Measurements from ENCODE around the gene ABCB7. TPM values are rescaled to one million over a fixed set of nuclear protein-coding genes. Genes with fewer than 3 reads are reported as not detected.

The ABCB7 gene
- total RNA-seq, 1 donor from 2014 or later, result 18.9 TPM

DNA sequence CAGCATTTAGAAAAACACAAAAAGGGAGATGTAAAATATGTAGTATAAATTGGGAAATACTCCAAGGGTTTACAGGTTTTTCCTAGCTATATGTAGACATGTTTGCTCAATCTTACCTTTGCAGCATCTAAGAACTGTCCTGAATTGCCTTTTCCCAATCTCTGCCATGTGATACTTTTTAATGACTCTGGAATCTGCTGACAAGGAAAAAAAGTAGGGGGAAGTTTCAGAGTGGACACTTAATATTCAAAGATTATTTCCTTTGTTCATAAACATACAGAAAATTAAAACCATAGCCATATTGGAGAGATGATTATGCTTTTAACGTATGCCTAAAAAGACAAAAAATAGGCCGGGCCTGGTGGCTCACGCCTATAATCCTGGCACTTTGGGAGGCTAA, 41.4 kb downstream of the ABCB7 start:
- H3K4me3 Mint-ChIP-seq (ENCODE audit: unreplicated experiment), result no peak overlapping the region
- H3K27ac Mint-ChIP-seq (ENCODE audit: unreplicated experiment), result no peak overlapping the region
- TF ChIP-seq, protein P1, sequence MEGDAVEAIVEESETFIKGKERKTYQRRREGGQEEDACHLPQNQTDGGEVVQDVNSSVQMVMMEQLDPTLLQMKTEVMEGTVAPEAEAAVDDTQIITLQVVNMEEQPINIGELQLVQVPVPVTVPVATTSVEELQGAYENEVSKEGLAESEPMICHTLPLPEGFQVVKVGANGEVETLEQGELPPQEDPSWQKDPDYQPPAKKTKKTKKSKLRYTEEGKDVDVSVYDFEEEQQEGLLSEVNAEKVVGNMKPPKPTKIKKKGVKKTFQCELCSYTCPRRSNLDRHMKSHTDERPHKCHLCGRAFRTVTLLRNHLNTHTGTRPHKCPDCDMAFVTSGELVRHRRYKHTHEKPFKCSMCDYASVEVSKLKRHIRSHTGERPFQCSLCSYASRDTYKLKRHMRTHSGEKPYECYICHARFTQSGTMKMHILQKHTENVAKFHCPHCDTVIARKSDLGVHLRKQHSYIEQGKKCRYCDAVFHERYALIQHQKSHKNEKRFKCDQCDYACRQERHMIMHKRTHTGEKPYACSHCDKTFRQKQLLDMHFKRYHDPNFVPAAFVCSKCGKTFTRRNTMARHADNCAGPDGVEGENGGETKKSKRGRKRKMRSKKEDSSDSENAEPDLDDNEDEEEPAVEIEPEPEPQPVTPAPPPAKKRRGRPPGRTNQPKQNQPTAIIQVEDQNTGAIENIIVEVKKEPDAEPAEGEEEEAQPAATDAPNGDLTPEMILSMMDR (IDR thresholded peaks at IDR 0.05), result no peak
- no peaks in the 10 kb centered on the region for H3K9me3 Mint-ChIP-seq (ENCODE audit: unreplicated experiment)
- H3K27me3 Mint-ChIP-seq (ENCODE audit: unreplicated experiment), result no peaks in the 10 kb centered on the region
- H3K4me1 Mint-ChIP-seq (ENCODE audit: unreplicated experiment), result peaks cover 2% of the 10 kb centered on the region
- no peaks in the 10 kb centered on the region for H3K36me3 Mint-ChIP-seq (ENCODE audit: unreplicated experiment)
- DNase-seq (ENCODE audit: extremely low spot score, unreplicated experiment), result no peak

DNA sequence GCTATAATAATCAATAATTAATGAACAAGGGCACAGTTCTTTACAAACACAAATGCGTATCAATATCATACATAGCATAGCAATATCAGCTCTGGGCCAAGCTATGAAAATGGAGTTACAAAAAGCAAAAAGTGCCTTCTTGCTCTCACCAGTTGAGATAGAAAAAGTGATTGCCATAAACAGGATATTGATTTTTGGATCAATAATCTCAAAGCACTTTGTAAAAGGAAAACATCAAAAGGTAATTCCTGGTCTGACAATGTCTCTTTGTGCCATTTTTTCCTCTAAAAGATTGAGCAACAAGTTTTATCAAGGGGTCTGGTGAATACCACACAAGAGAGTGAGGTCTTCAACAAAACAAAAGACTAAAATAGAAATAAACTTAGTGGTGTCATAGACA, 42.4 kb downstream of the ABCB7 start:
- TF ChIP-seq, protein P1 (IDR thresholded peaks at IDR 0.05), result no peak
- Mint-ChIP-seq H3K36me3 (ENCODE audit: unreplicated experiment) (peaks cover 4% of the 10 kb centered on the region), H3K27ac (ENCODE audit: unreplicated experiment) (no peak overlapping the region), H3K4me3 (ENCODE audit: unreplicated experiment) (no peak overlapping the region), H3K27me3 (ENCODE audit: unreplicated experiment) (no peaks in the 10 kb centered on the region), H3K9me3 (ENCODE audit: unreplicated experiment) (no peaks in the 10 kb centered on the region), H3K4me1 (ENCODE audit: unreplicated experiment) (peaks cover 2% of the 10 kb centered on the region)
- no peak for DNase-seq (ENCODE audit: extremely low spot score, unreplicated experiment)

DNA sequence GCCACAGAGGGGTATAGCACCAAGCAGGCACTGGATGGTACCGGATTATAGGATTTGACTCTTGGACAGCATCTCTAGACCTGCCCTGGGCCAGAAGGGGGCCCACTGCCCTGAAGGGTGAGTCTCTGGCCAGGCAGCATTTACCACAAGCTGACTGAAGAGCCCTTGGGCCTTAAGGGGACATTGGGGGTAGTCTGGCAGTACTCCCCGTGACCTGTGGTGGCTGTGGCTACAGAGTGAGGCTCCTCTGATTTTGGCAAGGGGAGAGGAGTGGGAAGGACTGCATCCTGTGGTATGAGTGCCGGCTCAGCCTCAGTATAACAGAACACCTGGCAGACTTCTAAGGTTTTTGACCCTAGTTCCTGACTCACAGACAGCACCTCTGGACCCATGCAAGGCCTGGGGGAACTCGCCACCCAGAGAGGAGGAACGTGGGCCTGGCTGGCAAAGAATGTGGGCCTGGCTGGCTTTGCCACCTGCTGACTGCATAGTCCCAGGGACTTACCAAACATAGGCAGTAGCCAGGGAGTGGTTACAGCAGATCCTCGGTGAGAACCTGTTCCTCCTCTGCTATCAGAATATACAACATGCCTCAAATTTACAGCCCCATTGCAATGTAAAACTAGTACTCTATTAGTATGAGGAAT, 48.1 kb downstream of the ABCB7 start:
- no peaks in the 10 kb centered on the region for H3K27me3 Mint-ChIP-seq (ENCODE audit: unreplicated experiment)
- DNase-seq (ENCODE audit: extremely low spot score, unreplicated experiment), result no peak
- H3K4me1 Mint-ChIP-seq (ENCODE audit: unreplicated experiment), result no peaks in the 10 kb centered on the region
- TF ChIP-seq, protein P1 (IDR thresholded peaks at IDR 0.05), result no peak
- no peak overlapping the region for H3K4me3 Mint-ChIP-seq (ENCODE audit: unreplicated experiment)
- no peak overlapping the region for H3K27ac Mint-ChIP-seq (ENCODE audit: unreplicated experiment)
- peaks cover 4% of the 10 kb centered on the region for H3K36me3 Mint-ChIP-seq (ENCODE audit: unreplicated experiment)
- H3K9me3 Mint-ChIP-seq (ENCODE audit: unreplicated experiment), result peaks cover 24% of the 10 kb centered on the region

DNA sequence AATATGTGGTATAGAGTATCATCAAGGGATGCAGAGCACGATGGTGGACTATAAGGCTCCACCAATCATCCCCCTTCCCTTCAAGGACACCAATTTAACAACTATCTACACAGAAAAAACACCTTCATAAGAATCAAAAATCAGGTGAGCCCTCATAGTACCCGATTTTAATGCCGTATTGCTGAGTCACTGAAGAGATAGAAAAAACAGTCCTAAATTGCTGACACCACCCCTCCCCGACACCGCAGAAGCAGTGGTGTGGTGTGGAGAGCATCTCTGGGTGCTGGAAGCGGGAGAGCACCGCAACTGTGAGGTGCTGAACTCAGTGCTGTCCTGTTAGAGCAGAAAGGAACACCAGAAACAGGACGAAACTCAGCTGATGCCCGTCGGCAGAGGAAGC, 49.3 kb downstream of the ABCB7 start:
- Mint-ChIP-seq H3K27me3 (ENCODE audit: unreplicated experiment) (no peaks in the 10 kb centered on the region), H3K36me3 (ENCODE audit: unreplicated experiment) (peaks cover 4% of the 10 kb centered on the region), H3K4me1 (ENCODE audit: unreplicated experiment) (no peaks in the 10 kb centered on the region), H3K4me3 (ENCODE audit: unreplicated experiment) (no peak overlapping the region), H3K9me3 (ENCODE audit: unreplicated experiment) (peaks cover 27% of the 10 kb centered on the region), H3K27ac (ENCODE audit: unreplicated experiment) (no peak overlapping the region)
- DNase-seq (ENCODE audit: extremely low spot score, unreplicated experiment), result no peak
- TF ChIP-seq, protein P1 (IDR thresholded peaks at IDR 0.05), result no peak

DNA sequence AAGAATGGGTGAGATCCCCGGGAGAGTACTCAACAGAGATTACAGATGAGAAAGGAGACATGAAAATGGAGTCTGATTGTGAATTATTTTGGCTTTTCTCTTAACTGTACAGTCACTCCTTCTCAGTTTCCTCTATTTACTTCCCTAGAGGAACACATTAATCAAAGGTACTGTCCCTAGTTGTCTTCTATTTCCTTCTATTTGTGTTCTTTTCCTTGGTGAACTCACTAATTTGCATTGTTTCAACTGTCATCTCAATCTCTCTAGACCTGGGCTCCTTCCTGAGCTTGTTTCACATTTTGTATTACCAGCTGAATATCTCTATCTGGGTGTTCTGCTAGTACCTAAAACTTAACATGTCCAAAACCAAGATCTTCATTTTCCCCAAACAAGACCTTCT, 59.8 kb downstream of the ABCB7 start:
- TF ChIP-seq, protein P1 (IDR thresholded peaks at IDR 0.05), result no peak
- Mint-ChIP-seq H3K27ac (ENCODE audit: unreplicated experiment) (no peak overlapping the region), H3K9me3 (ENCODE audit: unreplicated experiment) (peaks cover 9% of the 10 kb centered on the region), H3K27me3 (ENCODE audit: unreplicated experiment) (no peaks in the 10 kb centered on the region), H3K36me3 (ENCODE audit: unreplicated experiment) (no peaks in the 10 kb centered on the region), H3K4me1 (ENCODE audit: unreplicated experiment) (no peaks in the 10 kb centered on the region), H3K4me3 (ENCODE audit: unreplicated experiment) (no peak overlapping the region)
- no peak for DNase-seq (ENCODE audit: extremely low spot score, unreplicated experiment)

Measured in osteocyte (in vitro differentiated cells).